Raji (cell line): Measurements from ENCODE around the gene FLRT1.

Experiments
- POLR2A ChIP-seq: IDR thresholded peaks from 2 replicates; pipeline ENCODE4 v1.6.1; 2011; ENCODE audit warnings: low read depth, low read length, control low read depth; ENCODE audit not compliant: insufficient read depth

Gene FLRT1

GRCh38 chr11:64015935-64016845, 19.5 kb upstream of the FLRT1 start:
- no peak for TF ChIP-seq POLR2A

DNA sequence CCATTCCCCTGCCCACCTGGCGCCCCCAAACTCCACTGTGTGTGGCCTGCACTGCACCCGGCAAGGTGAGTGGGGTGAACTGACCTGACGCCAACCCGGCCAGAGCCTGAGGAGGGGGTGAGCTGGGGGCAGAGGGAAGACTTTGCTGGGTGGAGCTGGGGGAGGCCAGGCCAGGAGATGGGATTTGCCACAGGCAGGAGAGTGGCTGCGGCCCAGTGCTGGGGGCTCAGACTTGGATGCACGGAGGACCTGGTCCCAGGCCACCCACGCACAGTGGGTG, 17.8 kb upstream of the FLRT1 start:
- no peak for TF ChIP-seq POLR2A

DNA sequence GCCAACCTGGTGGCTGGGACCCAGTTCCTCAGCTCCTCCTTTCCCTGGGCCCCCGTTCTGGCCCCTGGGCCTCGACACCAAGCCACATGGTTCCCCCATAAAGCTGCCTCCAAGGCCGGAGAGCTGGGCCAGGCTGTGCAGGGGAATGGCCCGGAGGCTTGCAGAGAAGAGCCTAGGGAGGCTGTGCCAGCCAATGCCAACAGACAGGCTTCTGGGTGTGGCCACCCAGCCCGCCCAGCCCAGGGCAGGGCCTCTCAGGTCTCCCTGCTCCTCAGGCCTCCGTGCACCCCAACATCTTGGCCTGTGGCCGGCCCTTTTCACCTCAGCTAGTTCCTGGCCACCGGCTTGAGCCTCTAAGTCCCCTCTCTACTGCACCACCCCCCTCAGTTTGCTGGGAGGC, 17.4 kb upstream of the FLRT1 start:
- no peak for TF ChIP-seq POLR2A

GRCh38 chr11:64019106-64020037, 16.4 kb upstream of the FLRT1 start:
- no peak for TF ChIP-seq POLR2A

- TF ChIP-seq POLR2A: no peak
Observed at GRCh38 chr11:64020976-64021756, 14.6 kb upstream of the FLRT1 start.

GRCh38 chr11:64021757-64022093, 14.0 kb upstream of the FLRT1 start:
- no peak for TF ChIP-seq POLR2A

DNA sequence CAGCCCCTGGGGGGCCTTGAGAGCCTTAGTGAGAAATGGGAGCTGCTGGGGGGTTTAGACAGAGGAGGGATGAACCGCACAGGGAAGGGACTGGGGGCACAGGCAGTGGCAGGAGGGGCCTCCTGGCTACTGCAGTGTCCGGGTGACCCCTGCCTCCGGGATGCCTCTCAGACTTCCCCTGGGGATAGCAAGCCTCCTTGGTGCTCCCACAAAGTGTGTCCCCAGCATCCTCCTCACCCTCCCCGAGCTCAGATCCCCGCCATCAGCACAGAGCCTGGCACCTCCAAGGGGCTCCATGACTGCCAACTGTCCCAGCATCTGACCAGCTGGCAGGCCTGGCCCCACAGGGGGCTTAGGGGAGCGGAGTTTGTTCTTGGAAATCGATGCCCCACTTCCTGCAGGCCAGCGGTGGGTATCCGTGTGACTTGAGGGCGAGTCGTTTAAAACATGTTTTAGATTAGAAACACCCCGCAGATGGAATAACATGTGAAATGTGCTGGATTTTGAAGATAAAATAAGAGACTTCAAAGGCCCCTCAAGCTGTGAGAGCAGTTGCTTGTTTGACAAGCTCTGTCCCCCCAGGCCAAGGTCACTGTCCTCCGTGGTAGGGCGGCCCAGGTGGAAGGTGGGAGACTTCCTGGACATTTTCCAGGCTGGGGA, 13.5 kb upstream of the FLRT1 start:
- TF ChIP-seq POLR2A: no peak

DNA sequence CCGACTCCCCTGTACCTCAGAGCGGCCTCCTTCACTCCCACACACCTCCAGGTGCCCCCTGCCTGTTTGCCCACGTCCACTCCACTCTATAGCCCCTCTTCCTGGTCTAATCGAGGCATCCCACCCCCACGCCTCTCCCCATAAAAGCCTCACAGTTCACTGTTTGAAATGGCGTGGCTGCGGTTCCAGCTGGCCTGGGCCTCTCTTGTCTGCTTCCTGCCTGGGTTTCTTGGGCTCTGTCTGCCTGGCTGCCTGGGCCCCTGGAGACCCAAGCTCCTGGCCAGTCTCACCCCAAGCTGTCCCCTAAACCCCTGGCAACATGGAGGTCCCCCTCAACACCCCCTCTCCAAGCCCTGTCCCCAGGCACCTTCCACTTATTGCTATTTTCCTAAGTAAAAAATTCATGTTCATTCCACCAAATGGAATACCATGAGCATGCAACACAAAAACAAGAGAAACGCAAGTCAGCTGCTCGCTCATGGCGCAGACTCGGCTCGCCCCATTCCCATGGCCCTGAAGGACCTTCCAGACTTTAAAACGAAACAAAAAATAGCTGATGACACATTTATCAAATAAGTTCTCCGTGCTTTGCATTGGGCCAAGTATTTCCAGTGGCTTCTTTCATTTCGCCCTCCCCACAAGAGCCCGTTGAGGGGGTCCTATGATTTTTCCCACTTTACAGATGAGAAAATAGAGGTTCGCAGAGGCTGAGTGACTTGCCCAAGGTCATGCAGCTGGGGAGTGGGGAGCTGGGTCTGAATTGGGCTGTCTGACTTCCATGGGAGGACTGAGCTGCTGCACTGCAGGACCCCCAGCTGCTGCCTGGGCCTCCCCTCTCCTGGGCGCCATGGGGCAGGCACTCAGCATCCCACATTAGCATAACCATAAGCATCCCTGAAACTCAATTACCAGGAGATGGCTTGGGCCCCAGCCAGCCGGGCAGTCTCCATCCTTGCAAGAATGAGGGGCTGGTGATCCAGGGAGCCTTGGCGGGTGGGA, 11.7 kb upstream of the FLRT1 start:
- TF ChIP-seq POLR2A: no peak

GRCh38 chr11:64025205-64025604, 10.5 kb upstream of the FLRT1 start:
- TF ChIP-seq POLR2A: no peak

- TF ChIP-seq POLR2A: no peak
Observed at GRCh38 chr11:64026575-64027205, 9.0 kb upstream of the FLRT1 start.

GRCh38 chr11:64027651-64028397, 7.9 kb upstream of the FLRT1 start:
- no peak for TF ChIP-seq POLR2A

DNA sequence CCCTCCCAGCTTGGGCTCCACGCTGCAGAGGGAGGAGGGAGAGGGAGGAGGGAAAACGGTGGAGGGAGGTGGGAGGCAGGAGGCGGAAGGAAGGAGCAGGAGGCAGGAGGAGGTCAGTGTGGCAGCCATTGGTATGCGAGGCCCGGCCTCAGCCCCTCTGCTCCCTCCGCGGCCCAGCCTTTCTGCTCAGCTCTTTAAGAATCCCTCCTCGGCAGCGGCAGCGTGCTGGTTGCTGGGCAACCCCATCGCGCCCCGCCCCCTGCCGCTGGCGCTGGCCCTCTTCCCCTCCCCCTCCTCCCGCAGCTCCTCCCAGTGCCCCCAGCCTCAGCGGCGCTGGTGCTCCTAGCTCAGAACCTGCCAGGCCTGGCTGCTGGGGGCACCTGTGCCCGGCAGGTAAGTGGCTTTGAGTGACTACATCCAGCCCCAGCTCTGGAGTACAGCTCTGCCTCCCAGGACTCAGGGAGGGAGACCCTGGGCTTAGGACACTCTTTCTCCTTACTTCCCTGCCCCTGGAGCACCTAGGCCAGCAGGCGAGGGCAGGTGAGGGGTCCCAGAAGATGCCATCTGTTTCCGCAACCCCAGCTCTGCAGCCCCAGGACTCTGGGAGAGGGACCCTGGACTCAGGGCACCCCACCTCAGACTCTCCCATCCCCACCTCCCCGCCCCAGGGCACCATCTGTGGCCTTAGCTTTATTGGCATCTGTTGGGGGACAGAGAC, 7.2 kb upstream of the FLRT1 start:
- TF ChIP-seq POLR2A: no peak
